Spinal cord (tissue), 10 donors: ENCODE measurements around the gene SULT6B1. TPM values are rescaled to one million over a fixed set of nuclear protein-coding genes. Genes with fewer than 3 reads are reported as not detected.

Experiments
- DNase-seq, 6 donors: peaks; one replicate each; pipeline versions ENCODE4 v3.0.0 to v3.0.0-alpha.2; 2013 to 2015; ENCODE audit warnings: low spot score in 6 of 6, low read depth in 4 of 6
- H3K27ac ChIP-seq: one replicate; pipeline ENCODE4 v1.5.1; 2013; ENCODE audit warnings: low read depth, low read length, control low read depth
- H3K27me3 ChIP-seq: one replicate; pipeline ENCODE4 v1.6.1; 2013; ENCODE audit warnings: low read length; ENCODE audit not compliant: control insufficient read depth, insufficient read depth
- H3K36me3 ChIP-seq: one replicate; pipeline ENCODE4 v1.6.1; 2013; ENCODE audit warnings: low read length; ENCODE audit not compliant: control insufficient read depth, insufficient read depth
- H3K4me1 ChIP-seq: one replicate; pipeline ENCODE4 v1.6.1; 2013; ENCODE audit warnings: low read length; ENCODE audit not compliant: control insufficient read depth, insufficient read depth
- H3K4me3 ChIP-seq: one replicate; pipeline ENCODE4 v1.5.1; 2013; ENCODE audit warnings: low read depth, low read length, control low read depth
- H3K9me3 ChIP-seq: one replicate; pipeline ENCODE4 v1.6.1; 2013; ENCODE audit warnings: low read length; ENCODE audit not compliant: control insufficient read depth, insufficient read depth
- WGBS: methylation state at CpG from one replicate; pipeline ENCODE4 v1.1.5; 2013; ENCODE audit warnings: missing lambda C conversion rate; ENCODE audit not compliant: insufficient coverage; 5-methylcytosine and 5-hydroxymethylcytosine counted together
- polyA plus RNA-seq, 2 donors: library from polyadenylated mRNA; unstranded; fragments of 120-200 nt; gene quantifications; one replicate each; pipeline ENCODE4 v1.2.1, GENCODE V29; 2013; ENCODE audit not compliant: insufficient read length in 2 of 2
- total RNA-seq, 2 donors: library from RNA; depleted of rRNA in 1 of 2; stranded (reverse); fragments of 120-200 nt in 1 of 2; fragments of >200 nt in 1 of 2; gene quantifications; one replicate each; pipeline versions ENCODE4 v1.2.3 to v1.2.4, GENCODE V29; 2013 to 2014
- donor health status: healthy.

The SULT6B1 gene
- total and polyA plus RNA-seq, 4 donors = not detected

DNA sequence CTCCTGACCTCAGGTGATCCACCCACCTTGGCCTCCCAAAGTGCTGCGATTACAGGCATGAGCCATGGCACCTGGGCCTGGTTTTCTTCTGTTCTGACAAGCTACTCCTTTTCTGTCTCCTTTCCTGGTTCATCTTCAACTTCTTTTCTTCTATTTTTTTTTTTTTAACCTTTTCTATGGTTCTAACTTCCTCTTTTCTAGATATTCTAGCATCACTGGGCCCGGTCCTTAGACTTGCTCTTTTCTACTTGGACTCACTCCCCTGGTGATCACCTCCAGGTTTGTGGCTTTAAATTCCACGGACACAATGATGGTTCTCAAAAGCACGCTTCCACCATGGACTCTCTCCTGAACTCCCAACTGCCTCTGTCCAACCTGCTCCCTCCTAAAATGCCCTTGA is 33.7 kb downstream of the SULT6B1 start:
- Histone ChIP-seq H3K4me1 (peaks cover 15% of the 10 kb centered on the region), H3K9me3 (no peaks in the 10 kb centered on the region), H3K27ac (no peak overlapping the region), H3K27me3 (no peaks in the 10 kb centered on the region), H3K4me3 (no peak overlapping the region), H3K36me3 (peaks cover 5% of the 10 kb centered on the region)
- 91% methylated on average over 4 of the region's 4 CpGs for whole genome bisulfite sequencing
- DNase-seq = no peak

DNA sequence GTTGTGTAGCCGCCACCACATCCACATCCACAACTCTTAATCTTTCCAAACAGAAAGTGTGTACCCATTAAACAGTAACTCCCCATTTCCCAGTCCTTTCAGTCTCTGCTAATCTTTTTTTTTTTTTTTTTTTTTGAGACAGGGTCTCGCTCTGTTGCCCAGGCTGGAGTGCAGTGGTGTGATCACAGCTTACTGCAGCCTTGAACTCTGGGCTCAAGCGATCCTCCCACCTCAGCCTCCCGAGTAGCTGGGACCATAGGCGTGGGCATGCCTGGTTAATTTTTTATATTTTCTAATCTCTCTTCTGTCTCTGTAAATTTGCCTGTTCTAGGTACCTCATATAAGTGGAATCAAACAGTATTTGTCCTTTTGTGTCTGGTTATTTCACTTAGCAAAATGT is 35.2 kb downstream of the SULT6B1 start:
- Histone ChIP-seq H3K4me3 (no peak overlapping the region), H3K27me3 (no peaks in the 10 kb centered on the region), H3K9me3 (no peaks in the 10 kb centered on the region), H3K4me1 (peaks cover 15% of the 10 kb centered on the region), H3K36me3 (peaks cover 7% of the 10 kb centered on the region), H3K27ac (no peak overlapping the region)
- DNase-seq = no peak
- WGBS = no CpG with 5 or more reads among the region's 5 CpGs

DNA sequence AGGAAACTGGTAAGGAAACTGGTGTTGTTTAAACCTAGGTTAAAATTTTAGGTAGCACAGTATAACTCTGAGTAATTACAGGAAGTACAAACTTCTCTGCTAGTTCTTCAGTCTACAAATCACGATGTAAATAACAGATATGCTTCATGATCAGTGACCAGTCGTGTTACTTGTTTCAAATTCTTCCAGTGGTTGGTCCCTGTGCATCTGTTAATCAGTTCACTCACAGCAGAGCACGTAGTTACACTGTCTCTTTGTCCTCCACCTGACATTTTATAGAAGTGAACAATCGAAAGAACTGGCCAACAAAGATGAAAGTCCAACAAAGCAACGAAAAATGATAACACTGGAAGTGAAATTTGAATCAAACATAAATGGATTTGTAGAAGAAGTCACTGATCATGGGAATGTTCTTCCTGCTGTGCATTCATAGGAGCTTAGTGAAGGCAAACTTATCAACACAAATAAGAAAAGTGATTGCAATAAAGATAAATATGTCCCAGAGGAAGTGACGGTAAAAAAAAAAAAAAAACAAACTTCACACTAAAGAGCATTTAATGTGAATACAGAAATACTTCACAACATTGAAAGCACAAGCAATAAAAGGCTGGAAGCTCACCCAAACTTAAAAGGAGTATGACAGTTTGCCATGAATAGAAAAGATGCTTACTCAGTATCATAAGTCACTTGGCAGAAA is 38.7 kb downstream of the SULT6B1 start:
- 77% methylated on average over 2 of the region's 6 CpGs for WGBS

DNA sequence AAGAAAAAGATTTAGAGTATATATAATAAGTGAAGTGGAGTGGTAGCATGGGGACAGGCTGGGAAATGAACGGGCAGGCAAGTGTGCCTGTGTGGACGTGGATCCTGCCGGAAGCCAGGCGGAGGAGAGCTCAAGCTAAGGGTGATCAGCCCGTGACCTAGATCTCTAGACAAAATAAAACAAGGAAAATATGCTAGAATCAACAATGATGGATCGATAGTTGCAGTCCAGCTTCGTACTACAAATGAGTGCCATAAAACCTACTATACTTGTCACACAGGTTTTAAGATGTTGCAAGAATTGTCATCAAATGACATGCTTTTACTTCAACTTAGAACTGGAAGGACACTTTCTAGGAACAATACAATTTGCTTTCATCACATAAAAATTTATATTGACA is 40.1 kb downstream of the SULT6B1 start:
- WGBS = 97% methylated on average over 7 of the region's 7 CpGs
- DNase-seq = no peak

More for the DNA sequence above, 38.7 kb downstream of the SULT6B1 start:
- Histone ChIP-seq H3K9me3 (no peaks in the 10 kb centered on the region), H3K27ac (no peak overlapping the region), H3K4me1 (no peaks in the 10 kb centered on the region), H3K27me3 (no peaks in the 10 kb centered on the region), H3K36me3 (peaks cover 20% of the 10 kb centered on the region), H3K4me3 (no peak overlapping the region)
- DNase-seq = peak in 1 of 6 donors; percentile 13

DNA sequence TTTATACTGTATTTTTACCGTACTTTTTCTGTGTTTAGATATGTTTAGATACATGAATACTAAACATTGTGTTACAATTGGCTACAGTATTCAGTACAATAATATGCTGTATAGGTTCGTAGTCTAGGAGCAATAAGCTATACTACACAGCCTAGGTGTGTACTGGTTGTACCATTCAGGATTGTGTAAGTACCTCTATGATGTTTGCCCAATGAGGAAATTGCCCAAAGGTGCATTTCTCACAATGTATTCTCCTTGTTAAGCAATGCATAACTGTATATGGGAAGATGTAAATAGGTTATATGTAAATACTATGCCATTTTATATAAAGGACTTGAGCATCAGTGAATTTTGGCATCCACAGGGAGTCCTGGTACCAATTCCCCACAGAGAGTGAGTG is 42.4 kb downstream of the SULT6B1 start:
- no peaks in the 10 kb centered on the region for H3K9me3 ChIP-seq
- no peak overlapping the region for H3K4me3 ChIP-seq
- no peaks in the 10 kb centered on the region for H3K4me1 ChIP-seq
- no peaks in the 10 kb centered on the region for H3K27me3 ChIP-seq
- H3K27ac ChIP-seq = no peak overlapping the region
- peaks cover 24% of the 10 kb centered on the region for H3K36me3 ChIP-seq
- WGBS = no CpG with 5 or more reads among the region's 2 CpGs
- DNase-seq = no peak

More for the DNA sequence above, 40.1 kb downstream of the SULT6B1 start:
- Histone ChIP-seq H3K36me3 (peaks cover 30% of the 10 kb centered on the region), H3K27ac (no peak overlapping the region), H3K27me3 (no peaks in the 10 kb centered on the region), H3K9me3 (no peaks in the 10 kb centered on the region), H3K4me1 (no peaks in the 10 kb centered on the region), H3K4me3 (no peak overlapping the region)

DNA sequence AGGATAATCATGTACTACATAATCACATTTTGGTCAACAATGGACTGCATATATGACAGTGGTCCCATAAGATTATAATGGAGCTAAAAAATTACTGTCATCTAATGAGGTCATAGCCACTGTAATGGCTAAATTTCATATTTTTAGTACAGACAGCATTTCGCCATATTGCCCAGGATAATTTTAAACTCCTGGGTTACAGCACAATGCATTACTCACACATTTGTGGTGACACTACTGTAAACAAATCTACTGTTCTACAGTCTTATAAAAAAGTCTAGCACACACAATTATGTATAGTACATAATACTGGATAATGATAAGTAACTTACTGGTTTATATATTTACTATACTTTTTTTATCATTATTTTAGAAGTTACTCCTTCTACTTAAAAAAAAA is 44.5 kb downstream of the SULT6B1 start:
- H3K27ac ChIP-seq = no peak overlapping the region
- DNase-seq = no peak
- H3K4me3 ChIP-seq = no peak overlapping the region
- H3K4me1 ChIP-seq = no peaks in the 10 kb centered on the region
- H3K27me3 ChIP-seq = no peaks in the 10 kb centered on the region
- no CpG with 5 or more reads among the region's 1 CpG for WGBS
- H3K9me3 ChIP-seq = no peaks in the 10 kb centered on the region
- H3K36me3 ChIP-seq = peaks cover 28% of the 10 kb centered on the region

DNA sequence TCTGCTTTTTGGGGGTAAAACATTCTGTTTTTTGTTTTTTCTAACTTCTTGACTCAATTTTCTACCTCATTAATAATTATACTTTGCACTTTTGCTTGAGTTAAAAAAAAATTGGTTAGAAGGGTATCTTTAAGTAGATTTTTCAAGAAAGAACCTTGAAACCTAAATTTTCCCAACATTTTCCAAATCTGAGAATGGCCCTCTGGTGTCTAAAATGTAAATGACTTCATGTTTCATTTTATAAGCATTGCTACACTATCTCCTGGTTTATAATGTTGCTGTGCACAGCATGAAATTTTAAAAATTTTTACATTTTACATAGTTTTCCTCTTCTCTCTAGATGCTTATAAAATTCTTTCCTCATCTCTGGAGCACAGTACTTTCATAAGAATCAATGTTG is 45.9 kb downstream of the SULT6B1 start:
- Histone ChIP-seq H3K9me3 (no peaks in the 10 kb centered on the region), H3K4me3 (no peak overlapping the region), H3K4me1 (no peaks in the 10 kb centered on the region), H3K27me3 (no peaks in the 10 kb centered on the region), H3K27ac (no peak overlapping the region), H3K36me3 (peaks cover 34% of the 10 kb centered on the region)
- DNase-seq = no peak

DNA sequence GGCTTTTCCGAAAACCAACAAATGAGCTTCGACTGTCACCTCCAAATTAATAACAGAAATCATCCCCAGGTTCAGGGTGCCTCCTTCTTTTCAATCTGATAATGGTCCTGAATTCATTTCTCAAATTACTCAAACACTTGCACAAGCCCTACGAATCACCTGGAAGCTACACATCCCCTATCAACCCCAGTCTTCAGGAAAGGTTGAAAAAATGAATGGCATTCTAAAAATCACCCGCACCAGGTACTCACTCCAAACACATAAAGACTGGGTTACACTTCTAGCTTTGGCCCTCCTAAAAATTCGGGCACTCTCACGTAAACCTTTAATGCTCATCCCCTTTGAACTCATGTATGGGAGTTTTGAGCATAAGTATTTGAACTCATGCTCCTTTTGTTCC is 55.6 kb downstream of the SULT6B1 start:
- peaks cover 27% of the 10 kb centered on the region for H3K36me3 ChIP-seq
- H3K27me3 ChIP-seq = no peaks in the 10 kb centered on the region
- H3K9me3 ChIP-seq = no peaks in the 10 kb centered on the region
- no peak overlapping the region for H3K4me3 ChIP-seq
- H3K4me1 ChIP-seq = no peaks in the 10 kb centered on the region
- DNase-seq = no peak
- no peak overlapping the region for H3K27ac ChIP-seq
- WGBS = 95% methylated on average over 4 of the region's 6 CpGs

DNA sequence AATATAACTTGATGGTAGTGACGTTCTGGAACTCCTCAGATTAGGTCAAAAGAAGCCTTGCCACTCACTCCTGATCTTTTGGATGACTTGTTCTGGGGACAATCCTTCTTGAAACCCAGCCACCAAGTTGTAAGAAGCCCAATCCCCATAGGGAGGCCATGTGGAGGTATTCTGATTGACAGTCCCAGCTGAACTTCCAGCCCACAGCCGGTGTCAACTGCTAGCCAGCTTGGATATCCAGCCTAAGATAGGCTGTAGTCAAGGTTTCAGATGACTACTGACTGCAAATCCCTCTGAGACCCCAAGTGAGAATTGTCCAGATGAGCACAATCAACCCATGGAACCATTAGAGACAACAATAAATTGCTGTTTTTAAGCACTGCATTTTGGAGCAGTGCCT is 63.1 kb downstream of the SULT6B1 start:
- Histone ChIP-seq H3K4me3 (no peak overlapping the region), H3K9me3 (no peaks in the 10 kb centered on the region), H3K36me3 (peaks cover 46% of the 10 kb centered on the region), H3K27ac (no peak overlapping the region), H3K27me3 (no peaks in the 10 kb centered on the region), H3K4me1 (no peaks in the 10 kb centered on the region)
- WGBS = 100% methylated on average over 2 of the region's 2 CpGs
- DNase-seq = no peak

DNA sequence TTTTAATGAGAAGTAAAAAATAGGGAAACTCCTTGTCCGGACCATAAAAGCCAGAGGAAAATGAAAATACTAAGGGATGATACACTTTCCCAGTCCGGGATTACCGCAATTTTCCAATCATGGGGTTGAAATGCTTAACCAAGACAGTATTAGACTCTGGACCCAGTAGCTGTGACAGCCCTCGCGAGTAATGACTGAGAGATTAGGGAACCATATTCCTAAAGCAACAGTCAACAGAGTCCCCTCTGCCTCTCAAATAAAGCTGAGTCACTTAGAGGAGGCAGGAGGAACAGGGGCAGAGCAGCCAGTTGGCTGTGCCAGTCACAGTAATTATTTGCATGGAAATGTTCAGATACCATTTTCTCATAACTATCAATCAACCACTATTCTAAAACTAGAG is 69.3 kb downstream of the SULT6B1 start:
- WGBS = 100% methylated on average over 3 of the region's 5 CpGs
- Histone ChIP-seq H3K36me3 (peaks cover 40% of the 10 kb centered on the region), H3K27me3 (no peaks in the 10 kb centered on the region), H3K27ac (no peak overlapping the region), H3K4me3 (no peak overlapping the region), H3K9me3 (no peaks in the 10 kb centered on the region), H3K4me1 (no peaks in the 10 kb centered on the region)
- no peak for DNase-seq
